Vagina (tissue), 2 donors: ENCODE measurements around the gene TTLL5.

Experiments used
- POLR2A ChIP-seq, 2 donors: fragments of 450-650 bp; IDR thresholded peaks; one replicate each; pipeline ENCODE4 v1.6.1; 2017; ENCODE audit warnings: antibody characterized with exemption in 2 of 2, mild to moderate bottlenecking in 2 of 2, moderate library complexity in 2 of 2
- POLR2AphosphoS5 ChIP-seq, 2 donors: sonication (generic); formaldehyde crosslinking; IDR thresholded peaks; one replicate each; pipeline ENCODE4 v1.9.0; 2017; ENCODE audit warnings: antibody characterized with exemption in 2 of 2, mild to moderate bottlenecking in 2 of 2, low read depth in 1 of 2; ENCODE audit not compliant: insufficient read depth in 1 of 2

DNA sequence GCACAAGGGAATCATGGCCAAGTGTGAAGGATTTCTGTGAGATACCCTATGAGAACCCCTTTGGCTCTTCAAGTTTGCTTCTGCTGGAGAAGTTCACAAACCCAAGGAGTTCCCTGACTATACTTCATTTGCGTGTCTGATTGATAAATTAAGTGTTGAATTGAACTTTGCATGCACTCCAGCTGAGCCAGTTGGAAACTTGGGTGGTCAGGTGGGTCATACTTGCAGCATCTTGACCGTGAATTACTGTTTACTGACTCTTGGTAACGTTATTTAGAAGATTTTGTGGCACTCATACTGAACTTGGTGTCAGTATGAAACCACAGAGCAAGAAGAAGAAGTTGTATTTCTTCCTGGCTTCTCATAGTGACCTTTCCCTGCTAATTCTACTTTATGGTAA lies 243.3 kb downstream of the TTLL5 start:
- TF ChIP-seq POLR2A (IDR thresholded peaks at IDR 0.05) (no peak), POLR2AphosphoS5 (IDR thresholded peaks at IDR 0.05; ENCODE audit: insufficient read depth in 1 of 2, low read depth in 1 of 2) (no peak)
